Thoracic aorta (tissue), 2 donors: ENCODE results near the gene NKX2-3. TPM values are rescaled to one million over a fixed set of nuclear protein-coding genes. Genes with fewer than 3 reads are reported as not detected.

ENCODE experiments used
- ATAC-seq: fragments of 150-250 bp; one replicate; pipeline ENCODE4 v1.8.0; 2017; ENCODE audit warnings: low read depth; ENCODE audit not compliant: insufficient number of reproducible peaks, low FRiP score
- DNase-seq: peaks from one replicate; pipeline ENCODE4 v3.0.0-alpha.2; 2020; ENCODE audit warnings: low spot score
- H3K27ac ChIP-seq, 2 donors: fragments of 200-600 bp; sonication (generic); 1 replicate in 1 of 2; 2 replicates in 1 of 2; pipeline ENCODE4 v1.5.1; 2016; ENCODE audit warnings: mild to moderate bottlenecking in 2 of 2, moderate library complexity in 2 of 2
- H3K27me3 ChIP-seq: fragments of 200-600 bp; sonication (generic); replicated peaks from 2 replicates; pipeline ENCODE4 v1.6.0; 2016; ENCODE audit warnings: mild to moderate bottlenecking; ENCODE audit not compliant: insufficient read depth
- H3K36me3 ChIP-seq: fragments of 200-600 bp; sonication (generic); one replicate; pipeline ENCODE4 v1.5.1; 2016
- H3K4me1 ChIP-seq, 2 donors: fragments of 200-600 bp; sonication (generic); 1 replicate in 1 of 2; 2 replicates in 1 of 2; pipeline versions ENCODE4 v1.5.1 to v1.6.0; 2016; ENCODE audit warnings: low read depth in 2 of 2, mild to moderate bottlenecking in 1 of 2; ENCODE audit not compliant: control insufficient read depth in 1 of 2
- H3K4me3 ChIP-seq: fragments of 200-600 bp; sonication (generic); 2 replicates; pipeline ENCODE4 v1.5.1; 2016; ENCODE audit warnings: mild to moderate bottlenecking
- H3K9me3 ChIP-seq: fragments of 200-600 bp; sonication (generic); 2 replicates; pipeline ENCODE4 v1.5.1; 2016
- CTCF ChIP-seq: fragments of 200-600 bp; sonication (generic); IDR thresholded peaks from one replicate; pipeline ENCODE4 v1.5.1; 2019; ENCODE audit warnings: antibody characterized with exemption
- total RNA-seq, 2 donors: library from RNA; depleted of rRNA; stranded (reverse); fragments of >200 nt; gene quantifications; one replicate each; pipeline versions ENCODE4 v1.1.0 to v1.2.3, GENCODE V29; 2016

Gene NKX2-3
- total RNA-seq, 2 donors from 2014 or later = 0.42 TPM; not detected in 1

- H3K27ac ChIP-seq = no peak overlapping the region
- no peak for DNase-seq
- no peaks in the 10 kb centered on the region for H3K4me1 ChIP-seq
- no peak for ATAC-seq
- TF ChIP-seq CTCF = no peak
- H3K9me3 ChIP-seq = no peaks in the 10 kb centered on the region
- H3K27me3 ChIP-seq = no peaks in the 10 kb centered on the region
- no peak overlapping the region for H3K4me3 ChIP-seq
- H3K36me3 ChIP-seq = no peaks in the 10 kb centered on the region
Measured at GRCh38 chr10:99573790-99574189, 41.0 kb downstream of the NKX2-3 start.

GRCh38 chr10:99579971-99580370 lies 47.2 kb downstream of the NKX2-3 start:
- no peak overlapping the region for H3K4me3 ChIP-seq
- no peak for TF ChIP-seq CTCF
- no peak for DNase-seq
- no peaks in the 10 kb centered on the region for H3K36me3 ChIP-seq
- H3K27ac ChIP-seq = no peak overlapping the region
- no peaks in the 10 kb centered on the region for H3K9me3 ChIP-seq
- no peaks in the 10 kb centered on the region for H3K27me3 ChIP-seq
- no peak for ATAC-seq
- no peaks in the 10 kb centered on the region for H3K4me1 ChIP-seq

GRCh38 chr10:99582255-99582770 lies 49.6 kb downstream of the NKX2-3 start:
- no peak overlapping the region for H3K4me3 ChIP-seq
- H3K27ac ChIP-seq = no peak overlapping the region
- no peak for ATAC-seq
- no peaks in the 10 kb centered on the region for H3K27me3 ChIP-seq
- no peaks in the 10 kb centered on the region for H3K4me1 ChIP-seq
- no peak for TF ChIP-seq CTCF
- no peaks in the 10 kb centered on the region for H3K36me3 ChIP-seq
- no peaks in the 10 kb centered on the region for H3K9me3 ChIP-seq
- no peak for DNase-seq

- no peaks in the 10 kb centered on the region for H3K27me3 ChIP-seq
- no peak for TF ChIP-seq CTCF
- no peak overlapping the region for H3K27ac ChIP-seq
- no peaks in the 10 kb centered on the region for H3K9me3 ChIP-seq
- no peaks in the 10 kb centered on the region for H3K4me1 ChIP-seq
- ATAC-seq = no peak
- no peak overlapping the region for H3K4me3 ChIP-seq
- no peaks in the 10 kb centered on the region for H3K36me3 ChIP-seq
- no peak for DNase-seq
Measured at GRCh38 chr10:99583687-99584086, 50.9 kb downstream of the NKX2-3 start.

Other genes with a start within 250 kb of the NKX2-3 start
- gene CNNM1, start 203.6 kb upstream of the NKX2-3 start, total RNA-seq = under 1 TPM; 0.35 to 0.68 TPM
- 10 to 100 TPM; 12.3 to 14.3 TPM for gene GOT1, start 102.3 kb upstream of the NKX2-3 start, total RNA-seq
- 10 to 100 TPM; 50.1 to 53.3 TPM for gene SLC25A28, start 87.5 kb downstream of the NKX2-3 start, total RNA-seq
- gene ENTPD7, start 126.6 kb downstream of the NKX2-3 start, total RNA-seq = 10 to 100 TPM in 1 of 2 donors, 1 to 10 TPM in 1; 8.1 to 14.8 TPM
- gene COX15, start 199.2 kb downstream of the NKX2-3 start, total RNA-seq = 10 to 100 TPM; 12.5 to 19.8 TPM
- 10 to 100 TPM; 13.8 to 16.7 TPM for gene CUTC, start 199.3 kb downstream of the NKX2-3 start, total RNA-seq
- gene ABCC2, start 249.7 kb downstream of the NKX2-3 start, total RNA-seq = 1 to 10 TPM in 1 of 2 donors, under 1 TPM in 1; 0.71 to 1.2 TPM